ENCODE measurements around the gene P3H3.

GRCh38 chr12:6861391-6861790, 33.2 kb downstream of the P3H3 start:
- TF ChIP-seq POLR2A (IDR thresholded peaks at IDR 0.05) (no peak), CTCF (IDR thresholded peaks at IDR 0.05) (no peak), POLR2AphosphoS5 (IDR thresholded peaks at IDR 0.05) (no peak), EP300 (IDR thresholded peaks at IDR 0.05) (no peak)
